DMS79 (cell line): ENCODE measurements around the gene LSG1.
A peak's percentile ranks its signal among the peaks of the same experiment; 100 is the strongest.
"Not testable (repeated sequence)": the region's sequence is repeated elsewhere in the genome, so short reads cannot be mapped to it uniquely, and the experiment has no call there.

Experiments used
- DNase-seq: peaks from one replicate; lab custom pipeline; 2025; lab: John Stamatoyannopoulos, UW

LSG1 gene

DNA sequence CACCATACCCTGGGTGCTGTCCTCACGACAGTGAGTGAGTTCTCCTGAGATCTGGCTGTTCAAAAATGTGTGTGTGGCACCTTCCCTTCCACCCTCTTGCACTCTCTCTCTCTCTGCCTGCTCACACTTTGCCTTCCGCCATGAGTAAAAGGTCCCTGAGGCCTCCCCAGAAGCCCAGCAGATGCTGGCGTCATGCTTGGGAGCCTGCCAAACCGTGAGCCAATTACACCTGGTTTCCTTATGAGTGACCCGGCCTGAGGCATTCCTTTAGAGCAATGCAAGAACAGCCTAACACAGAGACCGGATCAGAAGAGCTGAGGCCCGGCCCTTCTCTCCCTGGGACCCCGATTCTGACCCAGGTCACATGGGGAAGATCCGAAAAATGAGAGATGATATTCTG lies 54.2 kb downstream of the LSG1 start:
- no peak for DNase-seq

DNA sequence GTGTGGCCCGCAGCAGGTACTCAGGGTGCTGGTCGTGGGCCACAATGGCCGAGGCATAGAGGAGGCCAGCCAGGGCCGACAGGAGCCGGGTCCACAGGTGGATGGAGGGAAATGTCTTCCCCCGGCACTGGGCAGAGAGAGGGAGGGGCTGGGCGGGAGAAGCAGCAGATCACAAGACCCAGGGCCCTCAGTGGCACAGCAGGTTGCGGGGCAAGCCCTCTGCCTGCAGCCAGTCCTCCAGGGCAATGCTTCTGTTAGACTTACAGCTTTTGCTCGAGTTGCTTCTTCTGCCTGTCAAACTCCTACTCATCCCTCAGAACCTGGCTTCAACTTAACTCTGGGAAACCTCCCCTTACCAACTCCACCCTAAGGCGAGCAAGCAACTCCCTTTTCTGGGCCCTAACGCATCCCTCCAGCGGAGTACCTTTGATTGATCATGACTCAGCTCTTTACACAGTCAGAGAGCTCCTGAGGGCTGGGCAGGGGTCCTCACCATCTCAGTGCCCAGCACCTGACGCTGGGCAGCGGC lies 54.8 kb downstream of the LSG1 start:
- no peak for DNase-seq

DNA sequence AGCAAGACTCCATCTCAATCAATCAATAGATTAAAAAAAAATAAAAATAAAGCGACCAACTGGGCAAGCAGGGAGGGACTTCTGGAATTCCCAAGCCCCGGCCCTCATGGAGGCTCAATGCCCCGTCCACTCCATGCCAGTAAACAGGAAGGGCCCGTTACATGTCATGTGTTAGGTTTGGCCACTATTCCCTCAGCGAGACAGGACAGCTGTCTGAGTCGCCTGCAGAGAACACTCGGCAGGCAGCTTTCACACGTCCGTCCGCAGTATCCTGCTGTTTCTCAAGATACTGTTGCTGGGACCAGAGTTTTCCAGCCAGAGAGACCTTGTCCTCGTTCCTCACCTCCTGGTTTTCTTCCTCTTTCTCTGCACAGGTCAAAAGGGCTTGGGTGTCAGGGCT lies 56.8 kb downstream of the LSG1 start:
- no peak for DNase-seq

DNA sequence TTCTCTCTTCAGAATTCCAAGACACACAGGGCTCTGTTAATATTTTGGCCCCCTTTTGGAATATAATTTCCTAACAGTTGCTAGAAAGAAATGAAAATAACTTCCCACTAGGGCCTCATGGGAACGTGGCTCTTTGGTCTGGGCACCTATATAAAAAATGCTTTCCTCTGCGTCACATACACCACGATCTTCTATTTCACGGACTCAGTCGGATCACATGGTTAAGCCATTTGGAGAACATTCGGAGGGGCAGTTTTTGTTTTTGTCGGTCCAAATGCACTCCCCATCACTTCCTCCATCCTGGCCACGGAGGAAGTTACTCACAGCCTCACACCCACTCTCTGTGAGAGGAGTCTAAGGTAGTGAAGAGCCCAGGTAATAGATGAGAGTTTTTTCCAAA lies 59.8 kb downstream of the LSG1 start:
- DNase-seq, result no peak

DNA sequence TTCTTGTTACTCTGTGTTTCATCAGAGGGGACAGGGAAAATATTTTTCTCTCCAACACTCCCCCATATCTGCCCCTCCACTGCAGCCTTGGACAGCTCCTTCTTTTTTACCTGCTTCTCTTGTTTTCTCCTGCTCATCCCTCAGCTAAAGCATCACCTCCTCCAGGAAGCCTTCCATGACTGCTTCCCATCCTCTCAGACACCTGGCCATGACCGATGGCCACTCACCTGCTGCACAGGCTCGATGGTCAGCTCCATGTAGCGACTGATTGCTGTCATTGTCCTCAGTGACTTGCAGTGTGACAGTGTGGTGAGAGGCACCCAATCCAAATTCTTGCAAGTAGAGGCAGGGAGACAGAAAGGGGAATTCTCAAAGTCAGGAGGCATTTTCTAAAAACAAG lies 61.3 kb downstream of the LSG1 start:
- DNase-seq, result no peak

DNA sequence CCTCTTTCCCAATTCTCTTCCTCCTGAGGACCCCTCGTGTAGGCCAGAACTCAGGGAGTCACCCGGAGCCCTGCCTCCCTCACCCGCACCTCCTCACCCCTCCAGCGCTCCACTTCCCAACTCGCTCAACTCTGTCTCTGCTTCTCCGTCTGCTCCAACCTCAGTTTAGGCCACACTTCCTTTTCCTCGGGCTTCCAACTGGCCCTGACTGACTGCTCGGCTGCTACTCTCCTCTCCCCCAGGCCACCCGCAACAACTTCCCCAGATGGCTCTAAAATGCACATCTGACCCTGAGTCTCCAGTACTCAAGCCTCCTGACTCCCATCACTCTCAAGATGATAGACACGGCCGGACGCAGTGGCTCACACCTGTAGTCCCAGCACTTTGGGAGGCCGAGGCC lies 62.4 kb downstream of the LSG1 start:
- DNase-seq, result no peak

DNA sequence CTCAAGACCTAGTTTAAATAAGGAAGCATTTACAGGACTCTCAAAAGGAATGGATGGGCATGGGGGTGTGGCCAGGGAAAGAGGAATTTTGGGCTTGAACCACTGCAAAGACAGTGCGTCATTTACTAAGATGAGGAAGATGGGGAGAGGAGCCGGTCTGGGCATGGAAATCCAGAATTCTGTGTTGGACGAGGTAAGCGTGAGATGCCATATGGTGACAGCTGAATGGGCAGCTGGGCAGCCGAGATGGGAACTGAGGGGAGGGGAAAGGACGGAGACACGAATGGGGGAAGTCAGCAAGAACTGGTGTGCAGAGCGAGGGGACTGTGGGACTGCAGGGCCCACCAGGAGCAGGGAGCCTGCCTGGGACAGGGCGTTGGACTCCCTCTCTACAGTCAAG lies 63.0 kb downstream of the LSG1 start:
- no peak for DNase-seq

DNA sequence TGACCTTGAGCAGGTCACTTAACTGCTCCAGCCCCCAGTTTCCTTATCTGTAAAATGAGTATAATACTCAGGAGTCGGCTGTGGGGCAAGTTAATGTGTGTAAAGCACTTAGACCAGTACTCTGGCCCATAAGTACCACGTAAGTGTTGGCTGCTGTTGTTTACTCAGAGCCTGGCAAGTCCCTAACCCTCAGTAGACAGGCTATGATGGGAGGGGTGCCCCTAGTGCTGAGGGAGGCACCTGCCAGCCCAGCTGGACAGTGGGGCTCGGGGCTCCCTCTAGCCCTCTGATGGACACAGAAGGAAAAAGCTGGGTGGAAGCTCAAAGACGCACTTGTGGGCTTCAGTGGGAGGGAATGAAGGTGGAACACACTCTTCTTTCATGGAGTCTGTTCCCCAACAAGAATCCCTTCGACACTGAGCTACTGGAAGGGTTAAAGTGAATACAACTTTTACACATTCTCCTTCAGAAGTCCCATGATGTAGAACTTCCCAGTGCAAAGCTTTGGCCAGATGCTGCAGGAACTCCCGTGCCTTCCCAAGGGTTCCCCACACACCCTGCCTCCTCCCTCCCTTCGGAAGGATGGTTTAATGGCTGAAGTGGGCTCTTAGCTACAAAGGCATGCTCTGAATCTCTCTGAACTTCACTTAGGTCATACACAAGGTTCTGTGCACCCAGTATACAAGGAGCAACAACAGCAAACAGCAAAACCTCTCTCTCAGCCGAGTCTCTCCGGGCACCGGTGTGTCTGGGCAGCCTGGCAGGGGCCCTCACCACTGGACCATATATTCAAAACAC lies 64.2 kb downstream of the LSG1 start:
- peak; percentile 21 for DNase-seq

DNA sequence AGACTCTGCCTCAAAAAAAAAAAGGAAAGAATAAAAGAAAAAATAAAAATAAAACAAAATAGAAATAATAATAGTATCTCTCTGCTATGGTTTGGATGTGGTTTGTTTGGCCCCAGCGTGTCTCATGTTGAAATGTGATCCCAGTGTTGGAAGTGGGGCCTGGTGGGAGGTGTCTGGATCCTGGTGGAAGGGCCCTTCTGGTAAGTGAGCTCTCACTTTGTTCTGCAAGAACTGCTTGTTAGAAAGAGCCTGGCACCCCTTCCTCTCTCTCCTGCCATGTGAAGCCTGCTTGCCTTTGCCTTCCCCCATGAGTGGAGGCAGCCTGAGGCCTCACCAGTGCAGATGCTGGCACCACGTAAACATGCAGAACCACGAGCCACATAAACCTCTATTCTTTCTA lies 65.0 kb downstream of the LSG1 start:
- no peak for DNase-seq

DNA sequence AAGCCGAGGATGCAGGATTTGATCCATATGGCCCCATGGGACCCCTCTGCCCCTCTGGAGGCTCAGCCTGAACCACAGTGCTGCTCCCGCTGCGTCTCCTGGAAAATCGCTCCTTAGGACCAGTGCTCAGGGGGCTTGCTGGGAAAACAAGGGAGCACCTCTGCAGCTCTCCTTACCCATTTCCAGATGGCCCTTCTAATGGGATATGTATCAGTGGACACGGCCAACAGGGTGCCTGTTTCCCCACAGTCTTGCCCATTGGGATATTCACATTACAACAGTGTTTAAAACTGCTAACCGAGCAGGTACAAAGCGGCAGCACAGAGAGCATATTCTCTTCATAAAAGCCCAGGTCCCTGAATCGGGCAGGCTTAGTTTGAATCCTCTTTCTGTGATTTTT lies 65.8 kb downstream of the LSG1 start:
- no peak for DNase-seq

DNA sequence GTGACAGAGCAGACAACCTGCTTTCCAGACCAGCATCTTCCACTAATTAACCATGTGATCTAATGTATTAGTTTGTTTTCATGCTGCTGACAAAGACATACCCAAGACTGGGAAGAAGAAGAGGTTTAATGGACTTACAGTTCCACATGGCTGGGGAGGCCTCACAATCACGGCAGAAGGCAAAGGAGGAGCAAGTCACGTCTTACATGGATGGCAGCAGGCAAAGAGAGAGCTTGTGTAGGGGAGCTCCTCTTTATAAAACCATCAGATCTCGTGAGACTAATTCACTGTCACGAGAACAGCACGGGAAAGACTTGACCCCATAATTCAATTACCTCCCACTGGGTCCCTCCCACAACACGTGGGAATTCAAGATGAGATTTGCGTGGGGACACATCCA lies 66.7 kb downstream of the LSG1 start:
- DNase-seq, result not testable (repeated sequence)

DNA sequence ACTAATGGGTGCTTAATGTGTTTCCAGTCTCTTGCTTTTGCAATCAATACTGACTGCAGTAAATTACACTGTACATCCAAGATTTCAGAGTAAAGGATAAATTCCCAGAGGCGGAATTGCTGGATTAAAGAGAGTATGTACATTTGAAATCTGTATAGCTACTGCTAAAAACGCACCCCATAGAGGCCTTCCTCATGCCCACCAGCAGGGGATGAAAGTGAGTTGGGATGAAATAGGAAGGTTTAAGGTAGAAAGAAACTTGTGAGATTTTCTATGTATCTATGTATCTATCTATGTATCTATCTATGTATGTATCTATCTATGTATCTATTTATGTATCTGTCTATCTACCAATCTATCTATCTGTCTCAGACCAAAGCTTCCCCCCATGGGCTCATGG lies 67.2 kb downstream of the LSG1 start:
- DNase-seq, result no peak

DNA sequence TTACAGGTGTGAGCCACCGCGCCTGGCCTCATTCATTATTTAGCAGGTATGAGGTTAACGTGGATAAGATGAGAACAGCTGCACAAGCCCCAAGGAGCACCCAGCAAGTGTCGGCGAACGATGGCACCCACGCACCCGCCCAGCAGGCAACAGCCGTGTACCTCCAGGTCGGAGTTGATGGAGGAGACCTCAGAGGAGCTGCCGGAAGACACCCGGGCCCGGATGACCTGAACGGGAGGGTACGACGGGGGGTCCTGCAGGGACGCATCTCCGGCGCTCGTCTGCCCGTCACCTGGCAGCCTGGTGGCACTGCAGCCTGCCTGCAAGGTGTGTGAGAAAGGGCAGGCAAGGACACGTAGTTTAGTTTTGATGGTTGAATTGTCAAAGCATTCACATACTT lies 67.9 kb downstream of the LSG1 start:
- DNase-seq, result no peak

DNA sequence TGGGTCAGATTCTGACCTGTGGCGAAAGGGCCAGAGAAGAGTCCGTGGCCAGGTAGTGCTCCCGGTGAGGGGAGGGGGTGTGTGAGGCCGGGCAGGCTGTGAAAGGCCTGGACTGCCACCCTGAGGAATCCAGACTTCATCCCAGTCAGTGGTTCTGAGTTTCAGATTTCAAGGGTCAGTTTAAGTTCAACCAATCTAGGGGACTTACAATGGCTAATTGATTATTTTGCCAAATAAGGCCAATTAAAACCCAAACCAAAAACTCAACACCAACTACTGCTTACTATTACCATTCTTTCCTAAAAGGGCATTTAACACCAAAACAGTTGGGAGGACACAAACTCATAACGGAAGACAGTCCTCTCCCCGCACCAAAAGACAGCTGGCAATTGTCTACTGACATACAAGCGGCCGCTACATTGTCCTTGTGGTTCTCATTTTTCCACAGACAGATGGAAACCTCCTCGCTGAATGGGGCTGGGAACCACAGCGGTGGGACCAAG lies 69.3 kb downstream of the LSG1 start:
- no peak for DNase-seq

DNA sequence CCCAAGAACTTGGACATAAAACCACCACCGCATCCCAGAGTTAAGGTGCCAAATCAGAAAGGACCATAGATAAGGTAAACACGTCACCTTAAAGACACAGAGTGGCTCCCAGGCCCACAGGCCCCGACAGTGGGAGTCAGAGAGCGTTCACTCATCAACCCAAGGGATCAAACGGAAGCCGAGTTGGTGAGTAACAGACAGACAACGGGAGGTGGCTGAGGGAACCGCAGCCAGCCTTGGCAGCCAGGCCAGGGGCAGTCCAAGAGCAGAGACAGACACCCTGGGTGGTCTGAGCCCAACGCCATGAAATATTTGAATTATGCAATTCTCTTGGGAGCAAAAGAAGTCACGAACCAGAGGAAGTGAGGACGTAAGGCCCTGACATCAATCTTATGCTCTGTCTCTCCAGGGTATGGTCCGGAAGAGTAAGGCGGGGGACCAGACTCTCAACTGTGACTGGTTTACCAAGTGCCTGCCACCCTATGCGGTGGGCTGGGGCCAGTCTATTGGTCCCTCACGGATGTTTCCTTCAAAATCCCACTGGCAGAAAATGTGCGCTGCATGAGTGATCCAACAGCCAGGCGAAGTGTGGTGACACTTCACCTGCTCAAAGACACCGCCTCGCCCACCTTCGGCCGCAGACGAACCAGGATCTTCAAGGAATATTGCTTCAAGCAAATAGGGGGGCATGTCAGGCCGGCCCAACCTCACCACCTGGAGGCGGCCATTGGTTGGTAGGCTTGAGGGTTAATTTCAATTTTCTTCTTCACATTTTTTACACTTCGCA lies 73.0 kb downstream of the LSG1 start:
- DNase-seq, result no peak

DNA sequence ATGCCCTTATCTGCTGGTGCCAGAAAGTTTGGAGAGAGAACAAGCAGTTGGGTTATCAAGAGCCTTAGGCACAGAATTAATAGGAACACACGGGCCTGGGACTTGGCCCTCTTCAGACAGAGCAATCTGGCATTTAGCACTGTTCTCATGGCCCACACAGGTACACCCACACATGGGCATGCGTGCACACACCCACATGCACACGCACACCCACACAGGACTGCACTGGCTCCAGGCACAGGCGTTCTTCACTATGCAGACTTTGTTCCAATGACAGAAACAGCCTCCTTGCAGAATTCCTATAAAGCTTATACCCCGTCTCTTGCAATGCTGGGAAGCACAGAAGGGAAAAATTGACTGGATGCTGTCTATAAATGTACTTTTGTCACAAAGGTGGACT lies 75.1 kb downstream of the LSG1 start:
- no peak for DNase-seq

DNA sequence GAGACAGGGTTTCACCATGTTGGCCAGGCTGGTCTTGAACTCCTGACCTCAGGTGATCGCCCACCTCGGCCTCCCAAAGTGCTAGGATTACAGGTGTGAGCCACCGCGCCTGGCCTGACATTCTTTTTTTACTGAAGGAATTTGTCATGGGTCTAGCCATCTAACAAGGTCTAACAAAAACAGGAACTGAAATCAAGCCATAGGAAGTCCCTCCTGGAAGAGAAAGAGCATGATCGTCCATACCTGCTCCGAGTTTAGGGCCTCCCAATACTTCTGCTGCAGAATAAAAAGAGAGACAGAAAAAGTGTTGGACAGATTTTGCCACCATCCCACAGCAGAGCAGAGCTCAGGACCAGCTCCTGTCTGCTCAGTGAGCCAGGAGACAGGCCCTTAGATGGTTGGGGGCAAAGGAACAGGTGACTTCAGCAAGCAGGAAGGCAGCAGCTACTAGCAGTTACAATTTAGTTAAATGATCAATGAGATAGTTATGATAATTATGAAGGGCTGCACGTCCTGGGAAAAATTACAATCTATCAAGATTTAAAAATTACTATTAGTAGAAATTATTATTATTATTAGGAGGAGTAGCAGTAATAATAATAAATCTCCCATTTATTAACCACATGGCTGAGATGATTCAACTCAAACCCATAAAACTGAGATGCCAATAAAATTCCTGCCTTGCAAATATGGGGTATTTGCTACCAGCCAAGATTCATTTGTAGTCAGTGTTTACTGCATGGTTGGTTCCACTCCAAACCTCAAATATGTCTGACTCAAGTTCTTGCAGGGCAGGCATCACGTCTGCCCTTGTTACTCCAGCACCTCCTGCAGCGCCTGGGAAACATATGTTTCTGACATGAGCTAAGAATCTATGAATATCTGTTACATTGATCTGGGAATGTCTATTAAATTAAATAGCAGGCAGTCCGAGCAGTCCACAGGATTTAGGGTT lies 78.9 kb downstream of the LSG1 start:
- DNase-seq, result peak; percentile 85
